ACHN (cell line): Measurements from ENCODE around the gene ADAMTS14.

ENCODE experiments used
- DNase-seq: peaks from one replicate; pipeline ENCODE4 v3.0.0-alpha.2; 2015
- in situ Hi-C: cut with HindIII; loops from 2 replicates; pipeline ENCODE4 v1.10.0; 2017; ENCODE audit warnings: low sequenced_read_pairs, low pct_ligation_motif_present, low pct_unique_long_range_greater_than_20kb

The ADAMTS14 gene

GRCh38 chr10:70784471-70784870 lies 112.2 kb downstream of the ADAMTS14 start:
- DNase-seq = no peak
- in situ Hi-C loops = no loop called here

GRCh38 chr10:70785190-70785589 lies 112.9 kb downstream of the ADAMTS14 start, which contains the start of gene TBATA:
Gene TBATA, minus strand, starts transcription at chr10:70785377. Its CDS starts 1,998 bp downstream, at chr10:70783379.
- in situ Hi-C loops = no loop called here
- no peak for DNase-seq

DNA sequence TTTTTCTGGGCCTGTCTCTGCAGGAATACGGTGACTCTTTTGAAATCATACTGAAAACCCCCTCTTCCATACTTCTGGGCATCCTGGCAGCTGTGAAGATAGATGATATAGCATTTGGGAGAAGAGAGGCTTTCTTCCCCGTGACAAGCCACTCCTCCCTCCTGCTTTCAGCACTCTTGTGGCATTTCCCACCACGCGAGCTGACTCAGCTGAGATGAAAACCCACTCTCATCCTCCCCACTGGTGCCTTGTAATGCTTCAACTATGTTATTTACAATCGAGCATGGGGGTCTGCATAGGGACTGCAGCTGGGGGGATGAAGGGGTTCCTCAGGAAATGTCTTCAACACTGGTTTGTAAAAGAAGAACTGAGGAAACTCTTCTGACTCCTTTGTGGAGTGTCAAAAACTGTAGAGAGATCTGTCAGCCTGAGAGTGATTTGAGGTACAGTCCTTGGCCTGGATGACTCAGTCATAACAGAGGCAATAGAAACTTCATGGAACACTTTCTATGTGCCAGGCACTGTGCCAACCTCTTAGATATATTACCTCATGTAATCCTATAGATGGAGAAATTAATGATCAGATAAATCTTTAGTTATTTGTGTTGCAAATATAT lies 114.6 kb downstream of the ADAMTS14 start:
- in situ Hi-C loops = no loop called here
- no peak for DNase-seq

GRCh38 chr10:70791386-70792039 lies 119.2 kb downstream of the ADAMTS14 start:
- DNase-seq = no peak
- in situ Hi-C loops = no loop called here

- in situ Hi-C loops = no loop called here
- DNase-seq = no peak
Measured at GRCh38 chr10:70795613-70796012, 123.3 kb downstream of the ADAMTS14 start.

GRCh38 chr10:70797840-70798239 lies 125.5 kb downstream of the ADAMTS14 start:
- in situ Hi-C loops = no loop called here
- no peak for DNase-seq

- DNase-seq = no peak
- in situ Hi-C loops = no loop called here
Measured at GRCh38 chr10:70799124-70799523, 126.8 kb downstream of the ADAMTS14 start.

- no peak for DNase-seq
- in situ Hi-C loops = no loop called here
Measured at GRCh38 chr10:70801854-70802253, 129.5 kb downstream of the ADAMTS14 start.

GRCh38 chr10:70803775-70804420 lies 131.6 kb downstream of the ADAMTS14 start:
- DNase-seq = no peak
- in situ Hi-C loops = no loop called here

- no peak for DNase-seq
- in situ Hi-C loops = no loop called here
Measured at GRCh38 chr10:70804421-70804808, 132.1 kb downstream of the ADAMTS14 start.

GRCh38 chr10:70805619-70806215 lies 133.4 kb downstream of the ADAMTS14 start:
- no peak for DNase-seq
- in situ Hi-C loops = no loop called here

DNA sequence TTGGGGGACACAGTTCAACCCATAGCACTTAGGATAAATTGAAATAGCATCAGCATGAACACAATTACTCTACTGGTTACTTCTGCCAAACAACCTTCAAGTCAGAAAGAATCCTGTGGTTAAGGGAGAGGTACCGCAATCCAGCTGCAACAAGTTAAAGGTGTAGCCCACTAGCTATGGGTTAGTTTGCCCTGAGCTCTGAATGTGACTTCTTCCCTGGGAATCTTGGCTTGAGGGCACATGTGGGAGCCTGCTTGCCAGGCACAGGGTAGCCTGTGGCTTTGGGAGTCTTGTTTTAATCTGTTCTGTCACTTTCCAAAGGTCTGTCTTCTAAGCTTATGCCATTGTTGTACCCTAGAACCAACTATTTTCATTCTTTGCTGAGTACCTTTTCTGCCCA lies 134.5 kb downstream of the ADAMTS14 start:
- in situ Hi-C loops = no loop called here
- DNase-seq = no peak

GRCh38 chr10:70807556-70807955 lies 135.2 kb downstream of the ADAMTS14 start:
- DNase-seq = no peak
- in situ Hi-C loops = no loop called here

- DNase-seq = no peak
- in situ Hi-C loops = no loop called here
Measured at GRCh38 chr10:70809011-70809611, 136.8 kb downstream of the ADAMTS14 start.

DNA sequence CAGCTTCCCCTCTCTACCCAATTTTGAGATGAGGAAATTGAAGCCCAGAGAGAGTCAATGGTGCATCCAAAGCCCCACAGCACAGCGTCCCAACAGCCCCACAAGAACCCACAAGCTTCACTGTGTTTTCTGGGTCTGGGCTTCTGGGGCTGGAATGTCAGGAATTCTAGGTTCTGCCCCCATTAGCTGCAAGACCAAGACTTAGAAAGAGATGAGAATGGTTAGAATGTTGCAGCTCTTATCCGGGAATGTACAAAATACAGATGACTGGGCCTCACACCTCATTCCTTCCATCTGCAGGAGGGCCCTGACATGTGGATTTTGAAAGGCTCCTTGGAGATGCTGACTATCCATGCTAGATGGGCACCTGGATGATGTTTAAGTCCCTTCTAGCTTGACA lies 137.4 kb downstream of the ADAMTS14 start:
- DNase-seq = no peak
- in situ Hi-C loops = no loop called here

- no peak for DNase-seq
- in situ Hi-C loops = no loop called here
Measured at GRCh38 chr10:70810967-70811366, 138.7 kb downstream of the ADAMTS14 start.

GRCh38 chr10:70811881-70812280 lies 139.6 kb downstream of the ADAMTS14 start:
- in situ Hi-C loops = no loop called here
- DNase-seq = no peak
